ENCODE results near the gene C4orf50. TPM values are rescaled to one million over a fixed set of nuclear protein-coding genes. Genes with fewer than 3 reads are reported as not detected.

The C4orf50 gene
- total RNA-seq, 1 experiment from 2014 or later: not detected

GRCh38 chr4:6024313-6024960, 6.2 kb upstream of the C4orf50 start:
- Histone ChIP-seq H3K4me3 (no peak overlapping the region), H3K36me3 (no peaks in the 10 kb centered on the region), H3K27me3 (no peaks in the 10 kb centered on the region), H3K9me3 (no peaks in the 10 kb centered on the region)
- no peak for DNase-seq

- H3K27me3 ChIP-seq: no peaks in the 10 kb centered on the region
- no peaks in the 10 kb centered on the region for H3K9me3 ChIP-seq
- no peak for DNase-seq
Observed at GRCh38 chr4:6023731-6024130, 5.5 kb upstream of the C4orf50 start.

GRCh38 chr4:6022607-6023288, 4.5 kb upstream of the C4orf50 start:
- no peak overlapping the region for H3K4me3 ChIP-seq
- no peaks in the 10 kb centered on the region for H3K27me3 ChIP-seq
- H3K9me3 ChIP-seq: no peaks in the 10 kb centered on the region
- no peak for DNase-seq
- H3K36me3 ChIP-seq: no peaks in the 10 kb centered on the region

More at GRCh38 chr4:6023731-6024130, 5.5 kb upstream of the C4orf50 start:
- no peaks in the 10 kb centered on the region for H3K36me3 ChIP-seq
- H3K4me3 ChIP-seq: no peak overlapping the region

- DNase-seq: no peak
- H3K27me3 ChIP-seq: no peaks in the 10 kb centered on the region
- H3K4me3 ChIP-seq: no peak overlapping the region
- no peaks in the 10 kb centered on the region for H3K9me3 ChIP-seq
- no peaks in the 10 kb centered on the region for H3K36me3 ChIP-seq
Observed at GRCh38 chr4:6021831-6022606, 3.8 kb upstream of the C4orf50 start.

- no peaks in the 10 kb centered on the region for H3K9me3 ChIP-seq
- no peak overlapping the region for H3K4me3 ChIP-seq
- no peak for DNase-seq
- H3K27me3 ChIP-seq: no peaks in the 10 kb centered on the region
- H3K36me3 ChIP-seq: no peaks in the 10 kb centered on the region
Observed at GRCh38 chr4:6020613-6021012, 2.4 kb upstream of the C4orf50 start.

- Histone ChIP-seq H3K9me3 (no peaks in the 10 kb centered on the region), H3K36me3 (no peaks in the 10 kb centered on the region), H3K27me3 (no peaks in the 10 kb centered on the region), H3K4me3 (no peak overlapping the region)
- DNase-seq: no peak
Observed at GRCh38 chr4:6019316-6020263, 1.4 kb upstream of the C4orf50 start.

- no peaks in the 10 kb centered on the region for H3K9me3 ChIP-seq
- no peaks in the 10 kb centered on the region for H3K27me3 ChIP-seq
- no peak for DNase-seq
- H3K36me3 ChIP-seq: no peaks in the 10 kb centered on the region
- no peak overlapping the region for H3K4me3 ChIP-seq
Observed at GRCh38 chr4:6017800-6018199, 431 bp downstream of the C4orf50 start.

- H3K36me3 ChIP-seq: no peaks in the 10 kb centered on the region
- H3K27me3 ChIP-seq: no peaks in the 10 kb centered on the region
Observed at GRCh38 chr4:6017030-6017429, 1.2 kb downstream of the C4orf50 start.

GRCh38 chr4:6013564-6013963, 4.7 kb downstream of the C4orf50 start:
- Histone ChIP-seq H3K9me3 (no peaks in the 10 kb centered on the region), H3K4me3 (no peak overlapping the region), H3K27me3 (0 out of 2 replicates have a peak, but pooled peaks cover under 1% of the 10 kb centered on the region), H3K36me3 (no peaks in the 10 kb centered on the region)
- DNase-seq: no peak

More at GRCh38 chr4:6017030-6017429, 1.2 kb downstream of the C4orf50 start:
- Histone ChIP-seq H3K9me3 (no peaks in the 10 kb centered on the region), H3K4me3 (no peak overlapping the region)
- DNase-seq: no peak

- no peak for DNase-seq
- Histone ChIP-seq H3K9me3 (no peaks in the 10 kb centered on the region), H3K4me3 (no peak overlapping the region)
Observed at GRCh38 chr4:6012200-6012599, 6.0 kb downstream of the C4orf50 start.

GRCh38 chr4:6011686-6012085, 6.5 kb downstream of the C4orf50 start:
- no peak for DNase-seq
- no peaks in the 10 kb centered on the region for H3K9me3 ChIP-seq
- H3K27me3 ChIP-seq: peaks cover 3% of the 10 kb centered on the region; the same call in 1 of the 2 replicates
- no peak overlapping the region for H3K4me3 ChIP-seq
- no peaks in the 10 kb centered on the region for H3K36me3 ChIP-seq

More at GRCh38 chr4:6012200-6012599, 6.0 kb downstream of the C4orf50 start:
- Histone ChIP-seq H3K36me3 (no peaks in the 10 kb centered on the region), H3K27me3 (peaks cover 3% of the 10 kb centered on the region; the same call in 1 of the 2 replicates)

- no peaks in the 10 kb centered on the region for H3K36me3 ChIP-seq
- no peaks in the 10 kb centered on the region for H3K9me3 ChIP-seq
- no peak overlapping the region for H3K4me3 ChIP-seq
- no peak for DNase-seq
- H3K27me3 ChIP-seq: peaks cover 3% of the 10 kb centered on the region; the same call in 1 of the 2 replicates
Observed at GRCh38 chr4:6011271-6011671, 7.0 kb downstream of the C4orf50 start.

- DNase-seq: no peak
- H3K27me3 ChIP-seq: peaks cover 3% of the 10 kb centered on the region; the same call in 1 of the 2 replicates
Observed at GRCh38 chr4:6010789-6011188, 7.4 kb downstream of the C4orf50 start.

GRCh38 chr4:6009452-6009851, 8.8 kb downstream of the C4orf50 start:
- peaks cover 3% of the 10 kb centered on the region; the same call in 1 of the 2 replicates for H3K27me3 ChIP-seq
- no peaks in the 10 kb centered on the region for H3K36me3 ChIP-seq
- DNase-seq: no peak
- no peak overlapping the region for H3K4me3 ChIP-seq
- no peaks in the 10 kb centered on the region for H3K9me3 ChIP-seq

More at GRCh38 chr4:6010789-6011188, 7.4 kb downstream of the C4orf50 start:
- no peaks in the 10 kb centered on the region for H3K9me3 ChIP-seq
- H3K36me3 ChIP-seq: no peaks in the 10 kb centered on the region
- no peak overlapping the region for H3K4me3 ChIP-seq

GRCh38 chr4:6008766-6009385, 9.4 kb downstream of the C4orf50 start:
- H3K36me3 ChIP-seq: no peaks in the 10 kb centered on the region
- H3K4me3 ChIP-seq: no peak overlapping the region
- H3K9me3 ChIP-seq: no peaks in the 10 kb centered on the region
- H3K27me3 ChIP-seq: peaks cover 3% of the 10 kb centered on the region; the same call in 1 of the 2 replicates
- no peak for DNase-seq

GRCh38 chr4:6008092-6008551, 10.1 kb downstream of the C4orf50 start:
- Histone ChIP-seq H3K27me3 (peaks cover 3% of the 10 kb centered on the region; the same call in 1 of the 2 replicates), H3K4me3 (no peak overlapping the region), H3K36me3 (no peaks in the 10 kb centered on the region), H3K9me3 (no peaks in the 10 kb centered on the region)
- DNase-seq: peak; percentile 6
